CMK (cell line): ENCODE results near the gene ZBTB7C.
A peak's percentile ranks its signal among the peaks of the same experiment; 100 is the strongest.

Experiments
- DNase-seq: peaks from one replicate; pipeline ENCODE4 v3.0.0-alpha.2; 2010; ENCODE audit warnings: low read depth

Gene ZBTB7C

GRCh38 chr18:47992976-47993375 is 416.2 kb downstream of the ZBTB7C start:
- no peak for DNase-seq

GRCh38 chr18:47992266-47992665 is 416.9 kb downstream of the ZBTB7C start:
- DNase-seq = no peak

GRCh38 chr18:47990981-47991380 is 418.2 kb downstream of the ZBTB7C start:
- DNase-seq = no peak

- DNase-seq = peak; percentile 67
Measured at GRCh38 chr18:47987388-47987699, 421.8 kb downstream of the ZBTB7C start.

GRCh38 chr18:47986620-47987387 is 422.4 kb downstream of the ZBTB7C start:
- DNase-seq = peak; percentile 48

GRCh38 chr18:47985866-47986265 is 423.3 kb downstream of the ZBTB7C start:
- no peak for DNase-seq

- no peak for DNase-seq
Measured at GRCh38 chr18:47984991-47985390, 424.2 kb downstream of the ZBTB7C start.

- DNase-seq = no peak
Measured at GRCh38 chr18:47983946-47984345, 425.2 kb downstream of the ZBTB7C start.

- no peak for DNase-seq
Measured at GRCh38 chr18:47983055-47983454, 426.1 kb downstream of the ZBTB7C start.

- DNase-seq = no peak
Measured at GRCh38 chr18:47981830-47982229, 427.4 kb downstream of the ZBTB7C start.

GRCh38 chr18:47981320-47981719 is 427.9 kb downstream of the ZBTB7C start:
- DNase-seq = no peak

GRCh38 chr18:47979611-47980200 is 429.5 kb downstream of the ZBTB7C start:
- no peak for DNase-seq

- DNase-seq = no peak
Measured at GRCh38 chr18:47978603-47979002, 430.6 kb downstream of the ZBTB7C start.

- DNase-seq = no peak
Measured at GRCh38 chr18:47978141-47978540, 431.0 kb downstream of the ZBTB7C start.
